NCI-H748 treated with DMSO at 0.1 percent for 48 hours (cell line): ENCODE results near the gene MYO9B.
A peak's percentile ranks its signal among the peaks of the same experiment; 100 is the strongest.

Source experiments
- DNase-seq: peaks from one replicate; lab custom pipeline; 2025; lab: John Stamatoyannopoulos, UW

The MYO9B gene

DNA sequence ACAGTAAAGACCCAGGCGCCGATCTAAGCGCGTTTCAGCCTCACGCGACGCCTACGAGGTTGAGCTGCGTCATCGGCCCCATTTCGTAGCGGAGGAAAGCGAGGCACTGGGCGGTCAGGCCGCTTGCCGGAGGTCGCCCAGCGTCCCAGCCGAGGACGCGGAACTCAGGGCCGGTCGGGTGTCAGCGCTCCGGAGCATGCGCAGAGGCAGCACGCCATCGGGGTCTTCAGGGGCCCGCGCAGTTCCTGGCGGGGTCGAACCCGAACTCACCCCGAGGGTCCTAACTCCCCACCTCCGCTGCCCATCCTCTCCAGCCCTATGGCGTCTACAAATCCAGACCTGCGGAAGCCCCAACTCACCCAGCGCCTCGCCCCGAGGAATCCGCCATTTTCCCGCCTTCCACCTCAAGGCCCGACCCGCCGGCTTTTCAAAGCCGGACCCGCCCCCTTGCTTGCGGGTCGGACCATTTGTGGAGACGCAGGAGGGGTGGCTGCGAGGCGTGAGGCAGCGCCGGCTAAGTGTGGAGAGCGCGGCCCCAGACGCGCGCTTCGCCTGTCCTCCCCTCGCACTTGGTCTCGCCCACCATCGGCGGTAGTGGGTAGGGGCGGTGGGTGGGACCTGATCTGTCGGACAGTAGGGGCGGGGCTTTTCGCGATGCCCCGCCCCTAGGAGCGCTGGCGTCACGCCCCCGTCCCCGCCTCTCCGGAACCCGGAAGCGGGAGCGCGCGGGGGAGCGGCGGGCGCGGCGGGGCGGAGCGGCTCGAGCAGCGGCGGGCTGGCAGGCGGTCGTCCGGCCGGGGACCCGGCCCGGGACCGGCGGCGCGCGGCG lies at the start of gene MYO9B, which contains the start of gene HAUS8:
TSS of gene MYO9B (plus strand) at position 743 of the 829 bp plus-strand sequence. CDS start 25,941 bp downstream, outside the sequence.
TSS of gene HAUS8 (minus strand) at position 418 of the 829 bp plus-strand sequence. CDS start at position 388, 30 bp downstream.
- peak; percentile 88 for DNase-seq

DNA sequence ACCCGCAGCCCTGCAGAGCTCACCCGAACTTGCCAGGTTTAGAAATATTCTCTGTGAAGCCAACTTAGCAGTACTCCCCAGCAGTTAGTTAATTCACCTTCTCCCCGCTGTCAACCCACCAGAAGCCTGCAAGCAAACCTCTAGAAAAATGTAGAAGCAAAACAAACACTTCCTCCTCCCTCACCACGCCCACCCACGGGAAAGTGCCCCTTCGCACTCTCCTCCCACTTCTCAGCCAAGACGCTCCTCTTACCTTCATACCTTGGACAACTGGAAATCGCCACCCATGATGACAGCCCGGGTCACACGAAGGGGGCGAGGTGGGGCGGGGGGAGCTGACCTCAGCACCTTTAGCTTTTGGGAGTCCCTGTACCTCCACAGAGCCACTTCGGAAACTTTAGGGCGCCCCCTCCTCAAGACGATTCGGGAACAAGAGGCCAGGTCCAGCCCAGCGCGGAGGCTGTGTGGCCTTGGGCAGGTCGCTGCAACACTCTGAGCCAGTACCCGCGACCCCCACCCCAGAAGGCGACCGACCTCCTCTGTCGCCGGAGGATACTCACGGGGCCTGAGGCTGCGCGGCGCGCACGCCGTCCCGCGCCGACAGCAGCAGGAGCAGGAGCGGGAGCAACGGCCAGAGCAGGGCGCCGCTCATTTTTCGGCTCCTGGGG lies 49.5 kb upstream of the MYO9B start:
- DNase-seq = no peak

- DNase-seq = no peak
Observed at GRCh38 chr19:17026706-17027534, 48.7 kb upstream of the MYO9B start, which contains the start of gene CPAMD8. TSS of gene CPAMD8 (minus strand) at chr19:17026810. CDS start at chr19:17026642, 168 bp downstream.

- DNase-seq = no peak
Observed at GRCh38 chr19:17027535-17027975, 48.0 kb upstream of the MYO9B start.

GRCh38 chr19:17031741-17032140 lies 43.8 kb upstream of the MYO9B start:
- no peak for DNase-seq

DNA sequence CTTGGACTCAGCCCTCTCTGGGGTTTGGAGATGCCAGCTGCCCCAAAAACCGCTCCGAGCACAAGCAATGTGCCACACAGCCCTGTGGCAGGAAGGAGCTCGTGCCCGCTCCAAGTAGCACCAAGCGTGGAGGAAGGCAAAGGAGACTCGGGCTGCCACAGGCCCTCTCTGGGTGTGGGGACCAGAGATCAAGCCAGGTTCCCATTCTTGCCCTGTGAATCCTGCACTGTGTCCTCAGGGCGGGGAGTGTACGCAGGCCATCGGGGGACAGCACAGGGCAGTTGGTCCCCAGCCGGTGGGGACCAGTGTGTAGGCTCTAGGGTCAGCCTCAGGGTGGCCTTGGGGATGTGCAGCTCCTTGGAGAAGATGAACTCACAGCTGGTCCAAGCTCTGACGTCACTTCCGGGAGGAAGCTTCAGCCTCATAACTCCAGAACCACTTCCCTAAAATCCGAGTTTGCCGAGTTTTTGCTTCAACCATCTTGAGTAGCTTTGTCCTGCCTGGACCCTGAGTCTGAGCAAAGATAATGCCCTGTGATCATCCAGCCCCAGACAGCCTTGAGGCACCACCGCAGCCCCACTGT lies 39.6 kb upstream of the MYO9B start:
- DNase-seq = no peak

DNA sequence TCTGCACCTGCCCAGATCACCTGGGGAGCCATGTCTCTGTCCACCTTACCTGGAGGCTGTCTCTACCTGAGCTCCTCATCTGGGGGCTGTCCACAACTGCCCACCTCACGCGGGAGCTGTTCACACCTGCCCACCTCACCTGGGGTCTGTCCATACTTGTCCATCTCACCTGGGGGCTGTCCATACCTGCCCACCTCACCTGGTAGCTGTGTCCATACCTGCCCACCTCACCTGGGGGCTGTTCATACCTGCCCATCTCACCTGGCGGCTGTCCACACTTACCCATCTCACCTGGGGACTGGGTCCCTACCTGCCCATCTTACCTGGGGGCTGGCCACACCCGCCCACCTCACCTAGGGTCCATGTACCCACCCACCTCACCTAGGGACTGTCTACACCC lies 38.9 kb upstream of the MYO9B start:
- no peak for DNase-seq

DNA sequence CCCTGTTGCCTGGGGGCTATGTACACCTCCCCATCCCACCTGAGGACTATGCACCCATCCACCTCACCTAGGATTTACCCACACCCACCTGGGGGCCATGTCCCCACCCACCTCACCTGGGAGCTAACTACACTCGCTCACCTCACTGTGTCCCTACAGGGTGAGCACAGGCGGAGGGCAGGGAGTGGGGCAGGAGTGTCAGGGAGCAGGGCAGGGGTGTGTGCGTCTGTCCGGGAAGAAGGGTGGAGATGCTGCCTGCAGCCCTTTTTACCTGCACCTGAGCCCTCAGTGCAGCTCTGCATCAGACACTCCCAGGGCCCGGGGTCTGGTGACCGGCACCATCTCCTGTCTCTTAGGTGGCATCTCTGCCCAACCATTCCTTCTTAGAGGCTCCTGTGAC lies 38.4 kb upstream of the MYO9B start:
- DNase-seq = no peak

DNA sequence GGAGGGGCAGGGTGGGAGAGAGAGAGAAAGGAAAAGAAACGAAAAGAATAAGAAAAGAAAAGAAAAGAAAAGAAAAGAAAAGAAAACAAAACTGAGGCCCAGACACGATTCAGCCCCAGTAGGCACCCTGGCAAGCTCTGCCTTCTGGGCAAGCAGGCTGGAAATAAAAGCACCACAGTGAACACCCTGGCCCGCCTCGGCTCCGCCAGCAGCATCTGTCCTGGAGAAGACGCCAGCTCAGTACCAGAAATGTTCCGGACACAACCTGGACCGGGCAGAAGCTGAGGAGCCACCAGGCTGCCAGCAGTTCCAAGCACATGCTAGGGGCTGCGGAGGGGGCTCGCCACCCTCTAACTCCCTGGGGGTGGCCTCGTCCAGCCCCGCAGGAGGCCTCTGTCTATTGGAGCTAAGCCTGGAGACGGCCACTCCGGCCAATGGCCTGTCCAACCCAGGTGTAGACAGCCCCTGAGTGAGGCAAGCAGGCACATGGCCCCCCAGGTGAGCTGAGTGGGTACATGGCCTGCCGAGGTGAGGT lies 37.5 kb upstream of the MYO9B start:
- no peak for DNase-seq

GRCh38 chr19:17041976-17042375 lies 33.6 kb upstream of the MYO9B start:
- peak; percentile 35 for DNase-seq

DNA sequence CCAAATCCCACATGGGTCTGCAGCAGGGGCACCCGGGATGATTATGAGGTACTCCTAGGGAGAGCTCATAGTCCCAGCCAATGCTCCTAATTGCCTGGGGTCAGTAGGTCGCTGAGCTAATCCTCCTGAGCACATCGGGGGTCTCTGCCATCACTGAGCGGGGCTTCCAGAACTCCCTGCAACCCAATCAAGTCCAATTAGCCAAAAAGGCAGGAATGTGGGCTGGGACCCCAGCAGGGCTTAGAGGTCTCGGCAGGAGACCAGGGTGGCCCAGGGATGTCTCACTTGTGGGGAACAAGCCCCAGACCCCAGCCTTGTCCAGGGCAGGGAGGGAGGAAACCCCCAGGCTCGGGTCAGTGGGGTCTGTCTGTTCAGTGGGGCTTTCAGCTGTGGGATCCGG lies 31.8 kb upstream of the MYO9B start:
- DNase-seq = no peak

DNA sequence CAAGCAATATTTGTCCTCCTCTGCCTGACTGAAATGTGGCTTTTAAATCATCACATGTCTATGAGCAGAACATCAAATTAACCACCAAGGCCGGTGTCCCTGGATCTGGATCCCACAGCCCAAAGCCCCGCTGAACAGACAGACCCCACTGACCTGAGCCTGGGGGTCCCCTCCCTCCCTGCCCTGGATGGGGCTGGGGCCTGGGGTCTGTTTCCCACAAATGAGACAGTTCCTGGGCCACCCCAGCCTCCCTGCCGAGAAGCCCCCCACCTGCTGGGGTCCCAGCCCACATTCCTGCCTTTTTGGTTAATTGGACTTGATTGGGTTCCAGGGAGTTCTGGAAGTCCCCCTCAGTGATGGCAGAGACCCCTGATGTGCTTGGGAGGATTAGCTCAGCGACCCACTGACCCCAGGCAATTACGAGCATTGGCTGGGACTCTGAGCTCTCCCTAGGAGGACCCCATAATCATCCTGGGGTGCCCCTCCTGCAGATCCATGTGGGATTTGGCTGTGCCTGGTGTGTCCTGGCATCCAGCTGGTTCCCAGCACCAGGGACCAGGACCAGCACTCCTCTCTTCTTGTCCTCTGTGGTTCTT lies 29.6 kb upstream of the MYO9B start:
- no peak for DNase-seq

DNA sequence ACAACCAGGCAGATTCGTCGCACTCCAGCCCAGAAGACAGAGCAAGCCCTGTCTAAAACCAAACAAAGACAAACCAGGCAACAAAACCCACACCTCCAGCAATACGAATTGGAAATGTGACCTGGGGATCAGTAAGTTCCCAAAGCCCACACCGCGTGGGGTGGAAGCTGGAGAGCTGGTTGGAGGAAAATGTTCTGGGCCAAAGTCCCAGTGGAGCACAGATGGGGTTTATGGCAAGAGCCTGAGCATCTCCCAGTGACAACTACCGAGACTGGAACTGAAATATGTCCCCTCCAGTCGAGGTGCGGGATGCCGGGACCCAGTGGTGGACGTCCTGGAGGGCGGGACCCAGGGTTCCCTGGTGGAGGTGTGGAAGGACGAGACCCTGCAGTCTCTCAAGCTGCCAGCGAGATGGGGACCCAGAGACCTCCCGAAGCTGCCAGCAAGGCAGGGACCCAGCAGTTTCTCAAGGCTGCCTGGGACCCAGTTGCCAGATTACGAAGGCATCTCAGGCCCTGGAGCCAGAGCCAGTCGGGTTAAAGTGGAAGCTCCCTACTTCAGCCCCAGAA lies 26.6 kb upstream of the MYO9B start:
- no peak for DNase-seq

- DNase-seq = no peak
Observed at GRCh38 chr19:17049711-17050280, 25.8 kb upstream of the MYO9B start.

GRCh38 chr19:17052439-17052838 lies 23.1 kb upstream of the MYO9B start:
- peak; percentile 3 for DNase-seq

GRCh38 chr19:17054746-17055145 lies 20.8 kb upstream of the MYO9B start:
- DNase-seq = no peak

- no peak for DNase-seq
Observed at GRCh38 chr19:17055636-17056035, 19.9 kb upstream of the MYO9B start.

DNA sequence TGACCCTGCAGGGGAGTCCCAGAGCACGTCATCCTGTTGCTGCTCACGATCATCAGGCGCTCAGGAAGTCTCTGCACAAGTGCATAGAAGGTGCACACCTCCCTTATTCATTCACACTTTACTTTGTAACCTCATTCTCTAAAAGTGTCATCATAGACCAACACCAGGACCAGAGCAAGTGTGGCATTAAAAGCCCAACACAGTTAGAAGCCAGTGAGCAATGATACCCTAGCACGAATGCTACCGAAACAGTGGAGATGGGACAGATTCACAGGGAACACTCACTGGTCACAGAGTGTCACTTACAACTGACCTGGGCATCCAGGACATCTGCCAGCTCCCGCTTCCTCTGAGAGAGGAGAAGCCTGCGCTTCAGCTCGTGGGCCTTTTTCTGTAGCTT lies 17.3 kb upstream of the MYO9B start:
- DNase-seq = no peak

- no peak for DNase-seq
Observed at GRCh38 chr19:17060802-17061201, 14.8 kb upstream of the MYO9B start.

DNA sequence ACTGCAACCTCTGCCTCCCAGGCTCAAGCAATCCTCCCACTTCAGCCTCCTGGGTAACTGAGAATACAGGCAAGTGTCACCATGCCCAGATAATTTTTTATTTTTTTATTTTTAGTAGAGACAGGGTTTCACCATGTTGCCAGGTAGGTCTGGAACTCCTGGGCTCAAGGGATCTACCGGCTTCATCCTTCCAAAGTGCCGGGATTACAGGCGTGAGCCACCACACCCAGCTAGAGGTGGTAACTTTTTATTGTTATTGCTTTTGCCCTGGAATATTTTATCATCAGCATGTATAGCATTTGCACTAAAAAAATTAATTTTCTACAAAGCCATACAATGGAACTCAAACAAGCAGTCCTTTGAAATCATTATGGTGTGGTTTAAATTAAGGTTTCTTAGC lies 14.4 kb upstream of the MYO9B start:
- no peak for DNase-seq
